OCI-LY7 (cell line): ENCODE measurements around the gene KRTAP10-3. TPM values are rescaled to one million over a fixed set of nuclear protein-coding genes. Genes with fewer than 3 reads are reported as not detected.

Experiments used
- BruUV-seq: library from RNA; stranded (reverse); fragments of 400-500 nt; replicated peaks from 2 replicates; lab custom pipeline; 2021; lab: Mats Ljungman, UMichigan
- CTCF ChIA-PET: fragments of 300-600 bp; sonication (Branson Sonifier 250); formaldehyde crosslinking; loops from one replicate; lab custom pipeline; 2022; ENCODE audit warnings: antibody characterized with exemption; ENCODE audit not compliant: unreplicated experiment; lab: Charles Lee
- POLR2A ChIA-PET: fragments of 300-600 bp; sonication (Branson Sonifier 250); formaldehyde crosslinking; loops from one replicate; lab custom pipeline; 2022; ENCODE audit warnings: antibody characterized with exemption; lab: Charles Lee
- DNase-seq: peaks from one replicate; pipeline ENCODE4 v3.0.0-alpha.2; 2015; ENCODE audit warnings: low spot score
- H2AFZ ChIP-seq: fragments of 200-600 bp; sonication (generic), shearing (Covaris generic); 2 replicates; pipeline ENCODE4 v1.6.1; 2014; ENCODE audit warnings: mild to moderate bottlenecking, antibody characterized with exemption, low read length, moderate library complexity
- H3K27ac ChIP-seq: fragments of 200-600 bp; sonication (generic); 2 replicates; pipeline ENCODE4 v1.5.1; 2014; ENCODE audit warnings: mixed run types, low read depth, mild to moderate bottlenecking, moderate library complexity, low read length, inconsistent platforms; ENCODE audit not compliant: poor library complexity, severe bottlenecking
- H3K36me3 ChIP-seq: fragments of 200-600 bp; sonication (generic); 2 replicates; pipeline ENCODE4 v1.6.1; 2014; ENCODE audit warnings: mild to moderate bottlenecking, antibody characterized with exemption, low read length, moderate library complexity, mixed read lengths; ENCODE audit not compliant: insufficient read depth
- H3K4me1 ChIP-seq: fragments of 200-600 bp; sonication (generic); 2 replicates; pipeline ENCODE4 v1.5.1; 2014; ENCODE audit warnings: mild to moderate bottlenecking, low read length; ENCODE audit not compliant: insufficient read depth, poor library complexity, severe bottlenecking
- H3K4me2 ChIP-seq: fragments of 200-600 bp; sonication (generic); 2 replicates; pipeline ENCODE4 v1.6.1; 2014; ENCODE audit warnings: mild to moderate bottlenecking, low read length
- H3K4me3 ChIP-seq: fragments of 200-600 bp; sonication (generic); 2 replicates; pipeline ENCODE4 v1.5.1; 2014; ENCODE audit warnings: mild to moderate bottlenecking, low read depth, low read length; ENCODE audit not compliant: poor library complexity, severe bottlenecking
- H3K79me2 ChIP-seq: fragments of 200-600 bp; sonication (generic); 2 replicates; pipeline ENCODE4 v1.6.1; 2016; ENCODE audit warnings: low read depth, mild to moderate bottlenecking, low read length, moderate library complexity, mixed read lengths; ENCODE audit not compliant: insufficient read depth
- H3K9me2 ChIP-seq: fragments of 200-600 bp; sonication (generic); 2 replicates; pipeline ENCODE4 v1.6.1; 2016; ENCODE audit warnings: mild to moderate bottlenecking, low read length, mixed read lengths; ENCODE audit not compliant: insufficient read depth
- H3K9me3 ChIP-seq: fragments of 200-600 bp; sonication (generic); 2 replicates; pipeline ENCODE4 v1.6.1; 2014; ENCODE audit warnings: mild to moderate bottlenecking, mixed run types, low read length, mixed read lengths
- H4K20me1 ChIP-seq: fragments of 200-600 bp; sonication (generic); 2 replicates; pipeline ENCODE4 v1.6.1; 2014; ENCODE audit warnings: mild to moderate bottlenecking, antibody characterized with exemption, low read length, moderate library complexity, mixed read lengths; ENCODE audit not compliant: insufficient read depth
- EZH2phosphoT487 ChIP-seq: fragments of 200-600 bp; sonication (generic); IDR thresholded peaks from 2 replicates; pipeline ENCODE4 v1.6.1; 2018; ENCODE audit warnings: low read depth, borderline replicate concordance, mild to moderate bottlenecking, mixed run types, antibody characterized with exemption, low read length, moderate library complexity, mixed read lengths
- intact Hi-C: fragments of 100-400 bp; cut with micrococcal nuclease; formaldehyde crosslinking; loops from one replicate; pipeline ENCODE4 v1.10.0; 2022; ENCODE audit not compliant: unreplicated experiment
- total RNA-seq, 2 experiments: library from RNA; depleted of rRNA in 1 of 2; stranded (reverse); fragments of >200 nt in 1 of 2; shearing (Covaris generic) in 1 of 2; gene quantifications; 2 replicates each; pipeline ENCODE4 v1.2.3, GENCODE V29; 2014 to 2022
- TF ChIP-seq, protein P1 (sequence below): fragments of 200-600 bp; sonication (generic); conservative IDR thresholded peaks from 2 replicates; pipeline ENCODE4 v1.5.1; 2014; ENCODE audit warnings: mild to moderate bottlenecking, antibody characterized with exemption, low read length, moderate library complexity, mixed read lengths

Gene KRTAP10-3
- total RNA-seq, 2 experiments from 2014 or later: not detected

DNA sequence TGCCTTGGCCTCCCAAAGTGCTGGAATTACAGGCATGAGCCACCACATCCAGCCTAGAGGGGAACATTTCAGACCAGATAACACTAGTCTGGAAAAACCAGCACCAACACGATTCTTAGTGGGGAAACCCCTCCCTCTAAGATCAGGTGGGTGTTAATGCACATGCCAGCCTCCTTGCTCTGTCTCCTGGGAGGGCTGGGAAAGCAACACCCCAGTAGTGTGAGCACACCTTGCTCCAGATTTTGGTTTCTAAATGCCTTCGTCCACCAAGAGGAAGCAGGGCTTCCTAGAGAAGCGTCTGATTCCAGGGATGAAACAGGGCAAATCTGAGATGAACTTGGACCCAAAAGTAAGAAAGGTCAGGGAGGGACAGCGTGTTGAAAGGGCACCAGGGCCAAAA, 12.7 kb upstream of the KRTAP10-3 start:
- no peaks in the 10 kb centered on the region for H3K79me2 ChIP-seq
- intact Hi-C loops: no loop called here
- H4K20me1 ChIP-seq: no peaks in the 10 kb centered on the region
- H3K4me3 ChIP-seq: no peak overlapping the region
- no peaks in the 10 kb centered on the region for H3K36me3 ChIP-seq
- CTCF ChIA-PET: no interaction called here
- no peaks in the 10 kb centered on the region for H3K4me1 ChIP-seq
- no peak for TF ChIP-seq EZH2phosphoT487
- TF ChIP-seq, protein P1, sequence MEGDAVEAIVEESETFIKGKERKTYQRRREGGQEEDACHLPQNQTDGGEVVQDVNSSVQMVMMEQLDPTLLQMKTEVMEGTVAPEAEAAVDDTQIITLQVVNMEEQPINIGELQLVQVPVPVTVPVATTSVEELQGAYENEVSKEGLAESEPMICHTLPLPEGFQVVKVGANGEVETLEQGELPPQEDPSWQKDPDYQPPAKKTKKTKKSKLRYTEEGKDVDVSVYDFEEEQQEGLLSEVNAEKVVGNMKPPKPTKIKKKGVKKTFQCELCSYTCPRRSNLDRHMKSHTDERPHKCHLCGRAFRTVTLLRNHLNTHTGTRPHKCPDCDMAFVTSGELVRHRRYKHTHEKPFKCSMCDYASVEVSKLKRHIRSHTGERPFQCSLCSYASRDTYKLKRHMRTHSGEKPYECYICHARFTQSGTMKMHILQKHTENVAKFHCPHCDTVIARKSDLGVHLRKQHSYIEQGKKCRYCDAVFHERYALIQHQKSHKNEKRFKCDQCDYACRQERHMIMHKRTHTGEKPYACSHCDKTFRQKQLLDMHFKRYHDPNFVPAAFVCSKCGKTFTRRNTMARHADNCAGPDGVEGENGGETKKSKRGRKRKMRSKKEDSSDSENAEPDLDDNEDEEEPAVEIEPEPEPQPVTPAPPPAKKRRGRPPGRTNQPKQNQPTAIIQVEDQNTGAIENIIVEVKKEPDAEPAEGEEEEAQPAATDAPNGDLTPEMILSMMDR: no peak
- H2AFZ ChIP-seq: no peak overlapping the region
- H3K9me2 ChIP-seq: no peaks in the 10 kb centered on the region
- H3K27ac ChIP-seq: no peak overlapping the region
- no TSS peak for BruUV-seq
- H3K4me2 ChIP-seq: no peak overlapping the region
- H3K9me3 ChIP-seq: no peaks in the 10 kb centered on the region
- POLR2A ChIA-PET: no interaction called here
- no peak for DNase-seq

- H3K27ac ChIP-seq: no peak overlapping the region
- H2AFZ ChIP-seq: no peak overlapping the region
- no TSS peak for BruUV-seq
- no peak overlapping the region for H3K4me2 ChIP-seq
- H4K20me1 ChIP-seq: no peaks in the 10 kb centered on the region
- H3K36me3 ChIP-seq: no peaks in the 10 kb centered on the region
- ChIA-PET CTCF (no interaction called here), POLR2A (no interaction called here)
- H3K4me1 ChIP-seq: no peaks in the 10 kb centered on the region
- H3K4me3 ChIP-seq: no peak overlapping the region
- no peaks in the 10 kb centered on the region for H3K9me2 ChIP-seq
- TF ChIP-seq EZH2phosphoT487: no peak
- TF ChIP-seq, protein P1: no peak
- DNase-seq: no peak
- H3K9me3 ChIP-seq: no peaks in the 10 kb centered on the region
- intact Hi-C loops: no loop called here
- H3K79me2 ChIP-seq: no peaks in the 10 kb centered on the region
These were observed 11.4 kb upstream of the KRTAP10-3 start for GRCh38 chr21:44569861-44570517.

DNA sequence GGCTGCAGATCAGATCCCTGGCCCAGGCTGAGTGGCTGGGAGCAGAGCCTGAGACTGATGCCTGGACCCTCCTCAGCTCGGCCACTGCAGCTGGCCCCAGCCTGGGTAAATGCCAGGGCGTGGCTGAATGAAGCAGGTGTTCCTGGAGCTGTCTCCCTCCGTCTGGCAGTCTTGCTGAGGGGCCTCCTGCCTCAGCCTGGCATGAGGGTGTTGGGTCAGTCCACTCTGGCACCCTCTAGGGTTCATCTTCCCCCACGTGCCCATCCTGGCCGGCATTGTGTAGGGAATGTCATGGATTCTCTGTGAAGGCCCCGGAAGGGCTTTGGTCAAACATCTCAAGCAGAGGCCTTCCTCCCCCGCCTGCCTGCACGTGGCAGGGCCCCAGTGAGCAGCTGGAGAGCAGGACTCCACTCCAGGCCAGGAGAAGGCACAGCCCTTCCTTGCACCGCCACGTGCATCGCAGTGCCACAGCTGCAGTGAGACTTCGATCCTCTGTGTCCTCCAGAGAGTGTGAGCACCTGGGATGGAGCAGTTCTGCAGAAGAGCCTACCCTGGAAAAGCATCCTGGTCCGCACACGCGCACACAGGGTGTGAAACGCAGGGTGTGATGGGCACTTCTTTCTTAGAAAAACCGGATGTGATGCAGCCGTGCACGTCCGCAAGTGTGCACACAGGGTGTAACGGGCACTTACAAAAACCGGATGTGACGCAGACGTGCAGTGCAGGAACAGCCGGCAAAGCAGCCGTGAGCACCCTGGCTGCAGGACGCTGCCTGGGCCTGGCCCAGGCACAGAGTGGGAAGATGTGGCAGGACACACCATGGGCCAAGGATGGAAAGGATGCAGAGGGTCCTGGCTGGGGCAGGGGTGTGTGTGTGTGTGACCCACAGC, 10.3 kb upstream of the KRTAP10-3 start:
- DNase-seq: no peak

More for the DNA sequence above, 10.3 kb upstream of the KRTAP10-3 start:
- H3K4me3 ChIP-seq: no peak overlapping the region
- H3K36me3 ChIP-seq: no peaks in the 10 kb centered on the region
- intact Hi-C loops: no loop called here
- H4K20me1 ChIP-seq: no peaks in the 10 kb centered on the region
- H3K79me2 ChIP-seq: no peaks in the 10 kb centered on the region
- H3K4me2 ChIP-seq: no peak overlapping the region
- H3K9me2 ChIP-seq: no peaks in the 10 kb centered on the region
- no peak overlapping the region for H2AFZ ChIP-seq
- H3K4me1 ChIP-seq: no peaks in the 10 kb centered on the region
- ChIA-PET CTCF (no interaction called here), POLR2A (no interaction called here)
- BruUV-seq: no TSS peak
- H3K9me3 ChIP-seq: no peaks in the 10 kb centered on the region
- TF ChIP-seq, protein P1: no peak
- no peak for TF ChIP-seq EZH2phosphoT487
- H3K27ac ChIP-seq: no peak overlapping the region
